Measurements from ENCODE around the gene PTK7.

PTK7 gene

DNA sequence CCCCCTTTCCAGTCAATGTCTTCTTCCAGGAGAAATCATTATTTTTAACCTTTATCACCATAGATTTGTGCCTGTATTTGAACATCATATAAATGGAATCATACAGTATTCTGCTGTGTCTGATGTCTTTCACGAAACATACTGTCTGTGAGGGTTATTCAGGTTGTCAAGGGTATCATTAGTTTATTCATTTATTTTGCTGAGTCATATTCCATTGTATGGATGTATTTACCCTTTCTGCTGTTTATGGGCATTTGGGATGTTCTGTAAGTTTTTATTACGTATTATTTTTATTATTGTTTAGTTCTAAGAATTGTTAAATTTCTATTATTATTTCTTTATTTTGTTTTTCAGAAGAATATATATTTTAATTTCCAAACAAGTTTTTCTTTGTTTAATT is 131.2 kb downstream of the PTK7 start:
- DNase-seq (ENCODE audit: low spot score), result no peak
